ENCODE measurements around the gene STX4.

DNA sequence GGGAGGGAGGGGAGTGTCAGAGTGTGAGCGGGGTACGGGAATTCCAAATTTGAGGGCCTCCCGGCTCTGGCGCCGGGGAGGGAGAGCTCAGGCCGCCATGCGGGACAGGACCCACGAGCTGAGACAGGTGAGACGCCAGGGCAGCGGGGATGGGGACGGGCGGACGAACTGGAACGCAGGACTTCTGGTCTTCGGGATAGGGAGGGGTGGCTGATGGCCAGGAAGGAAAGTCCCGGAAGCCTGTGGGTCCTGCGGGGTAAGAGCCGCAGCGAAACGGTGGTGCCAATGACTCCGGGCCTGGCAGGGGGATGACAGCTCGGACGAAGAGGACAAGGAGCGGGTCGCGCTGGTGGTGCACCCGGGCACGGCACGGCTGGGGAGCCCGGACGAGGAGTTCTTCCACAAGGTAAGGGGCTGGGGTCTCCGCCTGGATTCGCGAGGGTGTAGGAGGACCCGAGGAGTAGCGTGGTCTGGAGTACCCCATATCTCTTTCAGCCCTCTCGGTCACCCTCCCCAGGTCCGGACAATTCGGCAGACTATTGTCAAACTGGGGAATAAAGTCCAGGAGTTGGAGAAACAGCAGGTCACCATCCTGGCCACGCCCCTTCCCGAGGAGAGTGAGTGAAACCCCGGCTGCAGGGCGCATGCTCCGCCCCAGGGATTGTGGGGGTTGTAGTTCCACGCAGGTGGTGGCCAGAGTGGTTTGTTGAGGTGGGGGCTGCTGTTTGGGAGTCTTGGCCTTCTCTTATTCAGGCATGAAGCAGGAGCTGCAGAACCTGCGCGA is 543 bp downstream of the STX4 start:
- no peak for TF ChIP-seq POLR2AphosphoS5 (IDR thresholded peaks at IDR 0.05; ENCODE audit: low read depth, low read length)
- TF ChIP-seq TAF1 (IDR thresholded peaks at IDR 0.05; ENCODE audit: low read depth, low read length) = no peak
- no peak for TF ChIP-seq POLR2A (IDR thresholded peaks at IDR 0.05; ENCODE audit: low read depth, low read length)
- no peak for TF ChIP-seq POU2F2 (IDR thresholded peaks at IDR 0.05; ENCODE audit: low read depth, low read length)
- TF ChIP-seq SPI1 (IDR thresholded peaks at IDR 0.05; ENCODE audit: low read depth, low read length) = no peak
- TF ChIP-seq PAX5 (IDR thresholded peaks at IDR 0.05; ENCODE audit: insufficient read depth, low read length, severe bottlenecking) = no peak
